ENCODE results near the gene SMPD2.

The SMPD2 gene, protein sequence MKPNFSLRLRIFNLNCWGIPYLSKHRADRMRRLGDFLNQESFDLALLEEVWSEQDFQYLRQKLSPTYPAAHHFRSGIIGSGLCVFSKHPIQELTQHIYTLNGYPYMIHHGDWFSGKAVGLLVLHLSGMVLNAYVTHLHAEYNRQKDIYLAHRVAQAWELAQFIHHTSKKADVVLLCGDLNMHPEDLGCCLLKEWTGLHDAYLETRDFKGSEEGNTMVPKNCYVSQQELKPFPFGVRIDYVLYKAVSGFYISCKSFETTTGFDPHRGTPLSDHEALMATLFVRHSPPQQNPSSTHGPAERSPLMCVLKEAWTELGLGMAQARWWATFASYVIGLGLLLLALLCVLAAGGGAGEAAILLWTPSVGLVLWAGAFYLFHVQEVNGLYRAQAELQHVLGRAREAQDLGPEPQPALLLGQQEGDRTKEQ

DNA sequence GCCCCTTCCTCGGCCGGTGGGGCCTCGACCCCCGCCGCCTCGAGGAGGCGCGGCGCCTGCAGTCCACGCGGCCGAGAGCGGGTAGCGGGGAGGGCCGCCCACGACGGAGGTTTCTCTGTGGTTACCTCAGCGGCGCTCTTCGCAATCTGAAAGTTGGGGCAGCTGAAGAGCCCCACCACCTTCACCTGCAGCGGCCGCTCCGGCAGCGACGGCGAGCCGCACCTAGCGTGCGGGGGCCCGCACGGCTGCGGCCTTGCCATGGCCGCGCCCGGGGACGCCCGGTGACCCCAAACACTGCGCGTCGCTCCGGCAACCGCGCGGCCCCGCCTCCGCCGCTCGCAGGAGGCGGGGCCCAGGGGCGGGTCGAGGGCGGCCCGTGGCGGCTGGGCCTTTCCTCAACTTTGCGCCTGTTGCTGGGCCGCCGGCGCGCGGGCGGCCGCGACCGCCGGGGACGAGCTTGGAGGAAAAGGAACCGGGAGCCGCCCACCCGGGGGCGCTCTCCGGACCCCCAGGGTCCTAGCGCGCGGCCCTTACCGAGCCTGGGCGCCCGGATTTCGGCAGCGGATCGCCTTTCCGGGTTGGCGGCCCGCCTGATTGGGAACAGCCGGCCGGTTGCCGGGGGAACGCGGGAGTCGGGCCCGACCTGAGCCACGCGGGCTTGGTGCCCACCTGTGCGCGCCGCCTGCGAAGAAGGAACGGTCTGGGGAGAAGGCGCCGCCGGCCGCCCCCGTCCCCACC is at the start of gene SMPD2, which contains the start of gene PPIL6:
SMPD2 (plus strand) TSS at position 394 of the 738 bp plus-strand sequence. CDS start 398 bp downstream, outside the sequence.
PPIL6 (minus strand) TSS at position 298 of the 738 bp plus-strand sequence; CDS start at position 260, 38 bp downstream.
- DNase-seq (ENCODE audit: low read depth), result peak; percentile 85

DNA sequence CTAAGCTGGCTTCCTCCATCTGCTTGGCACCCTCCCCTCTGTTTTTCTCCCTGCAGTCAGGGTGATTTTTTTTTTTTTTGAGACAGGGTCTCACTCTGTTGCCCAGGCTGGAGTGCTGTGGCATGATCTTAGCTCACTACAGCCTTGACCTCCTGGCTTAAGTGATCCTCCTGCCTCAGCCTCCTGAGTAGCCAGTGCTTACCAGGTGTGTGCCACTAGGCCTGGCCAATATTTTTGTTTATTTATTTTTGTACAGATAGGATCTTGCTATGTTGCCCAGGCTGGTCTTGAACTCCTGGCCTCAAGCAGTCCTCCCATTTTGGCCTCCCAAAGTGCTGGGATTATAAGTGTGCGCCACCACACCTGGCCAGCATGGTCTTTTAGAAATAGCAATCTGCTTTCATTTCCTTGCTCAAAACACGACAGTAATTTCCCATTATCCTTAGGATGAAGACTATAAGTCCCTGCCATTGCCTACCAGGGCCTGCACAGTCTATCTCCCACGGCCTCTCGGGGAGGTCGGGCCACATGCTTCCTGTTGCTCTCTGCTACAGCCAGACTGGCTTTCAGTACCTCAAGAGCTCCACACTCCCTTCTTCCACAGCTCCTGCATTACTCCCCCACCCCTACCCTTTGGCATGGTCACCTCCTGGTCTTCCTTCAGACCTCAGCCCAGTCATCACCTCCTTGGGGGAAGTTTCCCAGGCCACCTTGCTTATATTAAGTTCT is 47.2 kb upstream of the SMPD2 start:
- DNase-seq (ENCODE audit: low read depth), result no peak

DNA sequence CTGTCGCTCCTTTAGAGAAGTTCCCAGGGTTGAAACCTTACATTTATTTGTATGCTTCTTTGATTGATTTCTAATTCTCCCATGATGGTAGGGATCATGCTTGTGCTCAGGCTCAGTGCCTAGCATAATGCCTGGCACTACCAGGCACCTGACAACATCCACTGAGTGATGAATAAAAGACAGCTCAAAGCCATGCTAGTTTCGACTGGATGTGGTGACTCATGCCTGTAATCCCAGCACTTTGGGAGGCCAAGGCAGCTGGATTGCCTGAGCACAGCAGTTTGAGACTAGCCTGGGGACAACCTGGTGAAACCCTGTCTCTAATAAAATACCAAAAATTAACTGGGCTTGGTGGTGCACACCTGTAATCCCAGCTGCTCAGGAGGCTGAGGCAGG is 46.6 kb upstream of the SMPD2 start:
- peak; percentile 33 for DNase-seq (ENCODE audit: low read depth)

DNA sequence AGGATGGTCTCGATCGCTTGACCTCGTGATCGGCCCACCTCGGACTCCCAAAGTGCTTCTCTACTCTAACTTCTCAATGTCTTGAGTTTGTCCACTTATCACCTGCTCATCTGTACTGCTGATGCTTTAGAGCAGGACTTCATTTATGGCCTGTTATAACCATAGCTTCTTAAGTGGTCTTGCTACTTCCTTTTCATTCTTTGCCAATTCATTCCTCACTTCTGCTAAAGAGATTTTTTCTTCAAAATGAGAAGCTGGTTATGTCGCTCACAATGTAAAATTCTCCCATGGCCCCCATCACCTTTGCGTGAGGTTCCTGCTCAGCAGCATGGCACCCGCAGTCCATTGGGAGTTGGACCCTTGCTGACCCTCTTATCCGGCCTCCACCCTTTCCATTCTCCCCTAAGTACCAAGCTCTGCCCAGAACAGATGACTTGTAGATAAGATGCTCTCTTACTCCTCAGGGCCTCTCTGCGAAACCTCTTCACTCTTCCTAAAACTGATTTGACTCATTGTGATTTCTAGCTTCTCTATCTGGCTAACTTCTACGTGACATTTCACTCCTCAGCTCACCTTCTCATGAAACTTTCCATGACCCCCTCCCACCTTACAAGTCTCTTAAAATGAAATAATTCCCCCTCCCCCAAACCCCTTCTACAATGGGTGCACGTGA is 44.3 kb upstream of the SMPD2 start:
- no peak for DNase-seq (ENCODE audit: low read depth)

DNA sequence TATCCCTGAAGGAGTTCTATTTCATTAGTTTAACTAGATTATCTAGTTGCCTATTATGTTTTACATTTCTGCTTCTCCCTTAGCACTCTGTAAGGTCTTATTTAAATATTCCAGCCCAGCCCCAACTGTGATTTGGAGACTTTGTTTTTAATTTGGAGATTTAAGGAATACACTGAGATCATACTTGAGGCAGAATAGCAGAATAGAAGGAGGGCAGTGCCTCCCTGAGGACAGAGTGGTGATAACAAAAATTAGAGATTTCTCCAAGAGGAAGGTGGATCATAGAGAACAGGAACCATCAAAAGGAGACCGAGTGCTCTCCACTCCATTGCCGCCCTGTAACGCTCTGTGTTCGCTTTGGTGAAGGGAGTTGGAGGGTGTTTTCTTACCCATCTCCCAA is 43.5 kb upstream of the SMPD2 start:
- DNase-seq (ENCODE audit: low read depth), result no peak

DNA sequence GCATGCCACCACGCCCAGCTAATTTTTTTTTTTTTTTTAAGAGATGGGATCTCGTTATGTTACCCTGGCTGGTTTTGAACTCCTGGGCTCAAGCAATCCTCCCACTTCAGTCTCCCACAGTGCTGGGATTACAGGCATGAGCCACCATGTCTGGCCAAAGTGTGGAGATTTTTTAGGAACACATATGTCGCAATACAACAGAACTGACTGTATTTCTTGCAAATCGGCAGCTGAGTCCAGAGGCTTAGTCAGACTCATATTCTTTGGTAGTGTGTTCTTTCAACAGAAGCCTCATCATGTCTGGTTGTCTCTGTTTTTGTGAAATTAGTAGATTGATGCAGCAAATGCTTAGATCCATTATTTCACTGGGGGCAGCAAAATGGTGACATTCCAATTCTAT is 34.3 kb upstream of the SMPD2 start:
- peak; percentile 85 for DNase-seq (ENCODE audit: low read depth)

DNA sequence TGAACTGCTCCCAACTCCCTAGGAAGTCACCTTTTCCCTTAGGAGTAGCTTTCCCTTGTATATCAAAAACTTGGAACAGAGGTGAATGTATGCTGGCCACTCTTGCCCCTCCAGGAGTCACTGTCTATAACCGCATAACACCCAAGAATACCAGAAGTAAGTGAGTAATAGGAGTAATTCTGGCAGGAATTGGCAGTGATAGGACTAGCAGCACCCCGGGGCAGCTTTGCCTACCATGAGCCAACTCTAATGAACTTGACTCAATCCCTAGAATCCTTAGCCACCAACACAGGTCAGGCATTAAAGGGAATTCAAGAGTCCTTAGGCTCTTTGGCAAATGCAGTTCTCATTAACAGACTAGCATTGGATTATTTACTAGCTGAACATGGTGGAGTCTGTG is 29.5 kb upstream of the SMPD2 start:
- DNase-seq (ENCODE audit: low read depth), result no peak

DNA sequence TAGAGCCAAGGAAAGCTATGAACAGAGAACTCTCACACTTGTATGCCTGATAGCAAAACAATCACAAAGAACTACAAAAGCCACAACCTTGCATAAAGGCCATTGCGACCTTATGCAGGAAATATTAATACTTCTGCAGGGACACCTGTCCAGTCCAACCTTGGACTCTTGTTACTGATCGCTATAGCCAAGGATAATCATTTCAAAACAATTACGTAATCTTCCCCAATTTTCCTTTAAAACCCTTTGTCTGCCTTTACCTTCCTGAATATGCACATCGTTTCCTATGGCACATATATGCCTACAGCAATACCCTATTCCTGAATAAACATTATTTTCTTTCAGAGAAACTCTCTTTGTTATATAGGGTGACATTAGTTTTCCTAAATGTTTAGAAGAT is 22.9 kb upstream of the SMPD2 start:
- no peak for DNase-seq (ENCODE audit: low read depth)

DNA sequence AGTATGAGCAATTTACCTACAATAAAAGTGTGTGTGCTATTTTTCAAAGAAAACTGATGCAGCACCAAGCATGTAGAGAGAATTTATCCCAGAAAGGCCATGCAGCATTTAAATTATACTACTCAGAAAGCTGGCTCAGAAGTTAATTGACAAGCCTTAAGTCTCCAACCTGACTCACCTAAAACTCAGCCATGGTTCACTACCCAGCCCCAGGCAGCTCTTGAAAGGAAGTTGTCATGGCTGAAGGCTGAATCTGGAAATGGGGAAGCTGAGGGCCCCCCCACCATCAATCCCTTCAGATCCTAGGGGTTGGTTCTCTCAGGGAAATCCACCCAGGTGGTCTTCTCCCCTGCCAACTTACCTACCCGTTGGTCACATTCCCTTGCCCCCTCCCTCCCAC is 19.8 kb upstream of the SMPD2 start:
- DNase-seq (ENCODE audit: low read depth), result no peak

DNA sequence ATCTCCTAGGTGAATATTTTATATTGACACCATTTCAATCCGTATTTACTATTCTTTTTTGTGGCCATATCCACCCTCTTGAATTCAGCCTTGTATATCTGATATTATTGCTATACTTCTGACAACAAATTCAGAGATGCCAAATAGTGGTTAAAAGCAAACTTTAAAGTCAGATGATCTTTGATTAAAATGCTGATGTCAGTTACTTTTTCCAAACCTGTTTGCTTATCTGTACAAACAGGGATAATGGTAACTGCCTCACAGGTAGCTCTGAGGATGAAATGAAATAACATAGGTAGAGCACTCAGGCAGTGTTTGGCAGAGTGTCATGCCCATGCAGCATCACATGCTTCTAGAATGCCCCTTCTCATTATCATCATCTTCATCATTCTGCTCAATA is 19.3 kb upstream of the SMPD2 start:
- no peak for DNase-seq (ENCODE audit: low read depth)

DNA sequence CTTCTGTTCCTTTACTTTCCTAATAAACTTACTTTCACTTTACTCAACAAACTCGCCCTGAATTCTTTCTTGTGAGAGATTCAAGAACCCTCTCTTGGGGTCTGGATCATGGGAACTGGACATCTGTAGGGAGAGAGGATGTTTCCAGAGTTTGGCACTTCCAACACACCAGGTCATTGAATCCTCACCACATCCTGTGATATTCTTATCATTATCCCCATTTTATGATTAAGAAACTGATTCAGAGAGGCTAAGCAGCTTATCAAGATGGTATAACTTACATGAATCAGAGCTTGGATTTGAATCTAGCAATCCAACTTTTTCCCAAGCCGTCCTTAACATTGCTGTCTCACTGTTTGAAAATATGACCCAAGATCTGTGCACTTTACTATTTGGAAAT is 15.6 kb upstream of the SMPD2 start:
- DNase-seq (ENCODE audit: low read depth), result no peak

DNA sequence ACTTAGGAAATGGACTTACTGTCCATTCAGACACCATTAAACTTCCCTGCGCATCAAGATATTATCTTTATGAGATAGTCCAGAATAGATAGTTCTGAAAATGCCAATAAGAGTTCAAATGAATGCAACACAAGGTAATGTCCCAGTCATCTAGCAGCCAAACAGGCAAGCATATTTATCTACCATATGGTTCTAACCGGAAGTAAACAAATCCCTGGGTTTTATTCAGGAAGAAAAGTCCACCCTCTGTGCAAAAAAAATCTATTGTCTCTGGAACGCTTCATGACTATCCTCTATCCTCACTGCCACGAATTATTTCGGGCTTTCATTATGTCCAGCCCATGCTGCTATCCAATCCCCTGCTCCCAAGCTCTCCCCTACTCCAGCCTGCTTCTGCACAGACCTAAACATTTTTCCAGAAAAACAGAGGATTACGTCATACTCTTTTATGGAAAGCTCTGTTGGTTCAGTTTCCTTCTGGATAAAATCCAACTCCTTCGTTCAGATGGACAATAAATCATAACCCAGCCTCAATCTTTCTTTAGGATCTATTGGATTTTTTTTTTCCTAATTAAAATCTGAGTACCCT is 11.5 kb upstream of the SMPD2 start:
- DNase-seq (ENCODE audit: low read depth), result peak; percentile 54

DNA sequence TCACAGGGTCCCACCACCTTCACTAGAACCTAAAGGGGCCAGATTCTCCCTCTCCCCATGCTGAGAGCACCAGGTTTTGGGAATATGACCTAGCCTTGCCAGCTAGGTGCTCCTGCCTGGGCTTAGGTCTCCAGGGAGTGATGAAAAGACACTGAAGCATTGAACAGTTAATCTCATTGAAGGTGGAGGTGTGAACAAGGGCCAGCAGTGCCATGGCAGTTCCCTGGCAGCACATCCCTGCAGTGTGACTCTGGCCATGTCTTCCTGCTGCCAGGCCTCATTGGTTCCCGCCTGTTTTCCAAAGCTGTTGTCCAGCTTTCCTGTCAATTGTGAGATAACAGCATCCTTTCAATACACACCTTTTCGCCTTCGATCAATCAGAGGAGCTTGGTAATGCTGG is 11.0 kb upstream of the SMPD2 start:
- no peak for DNase-seq (ENCODE audit: low read depth)

DNA sequence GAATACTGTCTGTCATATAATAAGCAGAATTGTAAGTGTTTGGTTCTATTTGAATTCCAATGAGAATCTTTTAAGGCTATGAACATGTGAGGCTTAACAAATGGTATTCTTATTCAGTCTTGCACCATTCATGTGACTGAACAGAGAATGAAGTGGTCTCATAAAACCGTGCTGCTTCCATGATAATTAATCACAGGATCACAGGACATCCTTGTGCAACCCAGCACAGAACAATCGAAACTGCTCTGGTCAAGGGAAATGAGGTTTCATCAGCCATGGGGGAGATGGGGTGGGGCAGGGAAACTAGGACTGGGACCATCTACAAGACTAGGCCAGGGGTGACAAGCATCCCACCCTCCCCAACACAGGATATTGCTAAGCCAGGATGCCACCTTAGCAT is 6.1 kb upstream of the SMPD2 start:
- DNase-seq (ENCODE audit: low read depth), result no peak

DNA sequence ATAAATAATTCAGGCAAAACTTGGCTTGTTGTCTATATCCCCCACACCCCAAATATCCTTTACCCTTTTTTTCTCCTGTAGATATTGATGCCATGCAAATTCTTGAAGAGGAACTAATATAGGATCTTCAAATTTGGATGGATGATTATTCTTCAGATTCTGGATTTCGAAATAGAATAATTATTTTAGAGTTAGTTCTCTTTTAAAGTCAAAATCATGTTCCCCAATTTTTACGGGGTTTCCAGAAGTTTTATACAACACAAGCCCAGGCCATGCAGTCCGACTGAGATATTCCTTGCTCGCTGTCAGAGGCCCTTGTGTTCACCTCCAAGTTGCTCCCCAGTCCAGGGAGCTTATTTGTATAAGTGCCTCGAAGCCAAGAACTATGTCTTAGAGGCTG is 4.5 kb upstream of the SMPD2 start:
- no peak for DNase-seq (ENCODE audit: low read depth)

DNA sequence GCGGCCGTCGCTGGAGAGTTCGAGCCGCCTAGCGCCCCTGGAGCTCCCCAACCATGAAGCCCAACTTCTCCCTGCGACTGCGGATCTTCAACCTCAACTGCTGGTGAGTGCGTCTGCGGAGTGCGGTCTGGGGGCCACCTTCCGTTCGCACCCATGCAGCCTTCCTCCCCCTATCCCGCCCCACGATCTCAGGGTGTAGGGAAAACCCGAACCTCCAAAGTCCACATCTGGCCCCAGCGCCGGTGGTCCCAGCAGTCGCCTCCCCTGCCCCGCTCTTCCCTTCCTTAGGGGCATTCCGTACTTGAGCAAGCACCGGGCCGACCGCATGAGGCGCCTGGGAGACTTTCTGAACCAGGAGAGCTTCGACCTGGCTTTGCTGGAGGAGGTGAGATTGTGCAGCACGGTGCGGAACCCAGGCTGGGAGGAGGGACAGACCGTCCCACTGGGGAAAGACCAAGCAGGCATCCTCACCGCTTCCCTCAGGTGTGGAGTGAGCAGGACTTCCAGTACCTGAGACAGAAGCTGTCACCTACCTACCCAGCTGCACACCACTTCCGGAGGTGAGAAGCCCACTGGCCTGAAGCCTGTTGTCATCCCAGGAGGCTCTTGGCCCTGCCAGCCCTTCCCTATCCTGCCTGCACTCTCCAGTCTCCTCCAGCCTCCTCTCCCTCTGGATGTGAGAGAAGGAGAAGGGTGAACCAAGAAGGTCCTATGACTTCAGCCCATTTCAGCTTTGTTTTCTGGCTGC is 719 bp downstream of the SMPD2 start:
- DNase-seq (ENCODE audit: low read depth), result no peak

DNA sequence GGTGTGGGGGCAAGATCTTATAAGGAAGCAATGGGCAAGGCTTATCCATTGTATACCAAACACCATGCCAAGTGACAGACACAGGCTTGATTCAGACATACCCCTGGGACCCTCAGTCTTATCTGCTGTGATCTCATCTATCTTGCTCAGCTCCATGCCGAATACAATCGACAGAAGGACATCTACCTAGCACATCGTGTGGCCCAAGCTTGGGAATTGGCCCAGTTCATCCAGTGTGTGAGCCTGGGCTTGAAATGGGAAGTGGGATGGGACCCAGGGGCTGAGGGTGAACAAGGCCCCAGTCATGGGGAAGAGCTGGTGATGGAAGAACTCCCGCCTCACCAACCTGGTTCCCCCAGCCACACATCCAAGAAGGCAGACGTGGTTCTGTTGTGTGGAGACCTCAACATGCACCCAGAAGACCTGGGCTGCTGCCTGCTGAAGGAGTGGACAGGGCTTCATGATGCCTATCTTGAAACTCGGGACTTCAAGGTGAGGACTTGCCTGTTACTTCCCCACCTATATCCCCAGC is 1.9 kb downstream of the SMPD2 start:
- no peak for DNase-seq (ENCODE audit: low read depth)

DNA sequence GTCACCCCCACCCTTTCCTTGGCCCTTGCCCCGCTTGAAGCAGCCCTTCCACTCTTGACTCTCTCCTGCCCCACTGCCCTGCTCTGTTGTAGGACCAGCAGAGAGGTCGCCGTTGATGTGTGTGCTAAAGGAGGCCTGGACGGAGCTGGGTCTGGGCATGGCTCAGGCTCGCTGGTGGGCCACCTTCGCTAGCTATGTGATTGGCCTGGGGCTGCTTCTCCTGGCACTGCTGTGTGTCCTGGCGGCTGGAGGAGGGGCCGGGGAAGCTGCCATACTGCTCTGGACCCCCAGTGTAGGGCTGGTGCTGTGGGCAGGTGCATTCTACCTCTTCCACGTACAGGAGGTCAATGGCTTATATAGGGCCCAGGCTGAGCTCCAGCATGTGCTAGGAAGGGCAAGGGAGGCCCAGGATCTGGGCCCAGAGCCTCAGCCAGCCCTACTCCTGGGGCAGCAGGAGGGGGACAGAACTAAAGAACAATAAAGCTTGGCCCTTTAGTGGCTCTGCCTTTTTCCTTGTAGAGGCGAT is 3.0 kb downstream of the SMPD2 start:
- DNase-seq (ENCODE audit: low read depth), result no peak

DNA sequence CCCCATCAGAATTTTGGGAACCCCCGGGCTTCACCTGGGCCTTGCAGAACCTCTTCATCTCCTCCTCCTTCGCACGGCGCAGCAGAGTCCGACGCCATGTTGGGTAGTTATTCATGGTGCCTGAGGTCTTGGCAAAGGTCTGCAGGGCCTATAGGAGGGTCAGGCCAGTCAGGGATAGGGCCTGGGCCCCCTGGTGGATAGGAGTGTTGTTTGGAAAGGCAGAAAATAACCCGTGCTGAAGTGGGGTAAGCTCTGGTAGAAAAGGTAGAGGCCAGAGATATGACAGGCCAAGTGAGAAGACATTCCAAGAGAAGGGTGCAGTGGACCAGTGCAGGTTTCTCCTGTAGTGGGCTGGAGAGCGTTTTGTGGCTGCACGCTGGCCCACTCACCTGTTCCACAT is 4.9 kb downstream of the SMPD2 start:
- DNase-seq (ENCODE audit: low read depth), result no peak

DNA sequence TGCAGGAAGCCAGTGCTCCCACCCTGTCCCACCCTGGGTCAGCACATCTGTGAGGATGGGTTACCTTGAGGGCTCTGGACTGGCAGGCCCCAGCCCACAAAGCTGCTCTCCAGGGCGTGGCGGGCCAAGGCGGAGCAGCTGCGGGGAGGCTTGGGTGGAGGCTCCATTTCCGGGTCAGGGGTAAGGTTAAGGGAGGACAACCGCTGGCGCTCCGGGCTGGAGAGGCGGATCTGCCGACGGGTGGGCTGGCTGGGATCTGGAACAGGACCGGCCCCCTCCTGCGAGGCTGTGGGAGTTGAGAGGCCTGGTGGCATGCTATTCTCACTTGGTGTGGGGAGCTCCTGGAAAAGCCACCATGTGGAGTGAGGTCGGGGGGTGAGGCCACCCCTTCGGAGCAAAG is 5.5 kb downstream of the SMPD2 start:
- DNase-seq (ENCODE audit: low read depth), result no peak

DNA sequence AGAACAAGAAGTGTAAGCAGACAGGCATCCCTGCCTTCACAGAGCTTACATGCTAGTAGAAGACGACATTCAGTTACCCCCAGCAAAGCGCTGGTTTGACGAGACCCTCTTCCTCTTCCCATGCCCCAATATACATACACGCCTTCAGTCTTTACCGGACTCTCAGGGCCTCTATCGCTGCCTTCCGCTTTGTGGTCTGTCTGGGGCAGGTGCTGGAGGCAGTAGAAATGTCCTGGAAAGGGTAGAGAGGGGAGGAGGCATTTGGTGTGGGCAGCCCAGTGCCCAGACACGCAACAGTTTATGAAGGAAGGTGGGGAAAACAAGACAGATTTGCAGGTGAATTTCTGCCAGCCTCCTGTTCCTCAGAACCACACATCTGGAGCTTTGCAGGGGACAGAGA is 6.0 kb downstream of the SMPD2 start:
- no peak for DNase-seq (ENCODE audit: low read depth)

Measured in stromal cell of bone marrow (primary cell).